GM19193 (cell line): Measurements from ENCODE around the gene SLC12A3.

Experiments
- POLR2A ChIP-seq: IDR thresholded peaks from 4 replicates; pipeline ENCODE4 v1.6.1; 2011; ENCODE audit not compliant: insufficient read depth, insufficient read length; ENCODE audit errors: extremely low read depth

SLC12A3 gene

DNA sequence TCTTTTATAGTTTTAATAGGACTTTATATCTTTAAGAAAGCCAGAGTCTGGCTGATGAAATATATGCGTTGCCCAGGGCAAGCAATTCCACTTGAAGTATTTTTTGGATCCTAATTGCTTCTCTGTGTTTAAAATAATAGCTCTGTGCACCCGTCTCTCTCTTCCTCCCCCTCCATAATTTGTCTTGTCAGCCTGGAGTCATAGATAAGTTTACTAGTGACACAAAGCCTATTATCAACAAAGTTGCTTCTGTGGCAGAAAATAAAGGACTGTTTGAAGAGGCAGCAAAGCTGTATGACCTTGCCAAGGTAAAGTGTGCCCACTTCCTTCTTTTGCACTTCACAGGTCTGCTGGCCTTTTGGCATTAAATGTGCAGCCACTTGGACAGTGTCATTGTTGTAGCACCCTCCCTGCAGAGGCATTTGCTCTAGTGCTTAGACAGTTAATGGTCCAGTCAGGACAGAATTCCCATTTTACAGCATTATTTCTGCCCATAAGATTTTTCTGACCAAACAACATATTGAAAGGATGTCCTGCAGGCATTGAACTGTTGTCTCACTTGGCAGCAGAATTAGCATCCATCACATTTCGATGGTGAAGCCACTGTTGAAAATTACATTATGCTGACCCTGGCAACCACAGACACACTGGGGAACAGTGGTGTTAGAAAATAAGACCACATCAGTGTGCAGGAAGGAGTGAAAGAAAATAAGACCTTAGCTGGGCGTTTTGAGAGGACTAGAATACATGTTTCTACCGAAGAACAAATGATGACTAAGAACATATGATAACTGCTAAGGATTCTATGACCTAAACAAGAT is 28.4 kb upstream of the SLC12A3 start:
- TF ChIP-seq POLR2A, result no peak

GRCh38 chr16:56838622-56839337 is 26.2 kb upstream of the SLC12A3 start:
- no peak for TF ChIP-seq POLR2A

- no peak for TF ChIP-seq POLR2A
These were observed 23.8 kb upstream of the SLC12A3 start for GRCh38 chr16:56841233-56841632.

DNA sequence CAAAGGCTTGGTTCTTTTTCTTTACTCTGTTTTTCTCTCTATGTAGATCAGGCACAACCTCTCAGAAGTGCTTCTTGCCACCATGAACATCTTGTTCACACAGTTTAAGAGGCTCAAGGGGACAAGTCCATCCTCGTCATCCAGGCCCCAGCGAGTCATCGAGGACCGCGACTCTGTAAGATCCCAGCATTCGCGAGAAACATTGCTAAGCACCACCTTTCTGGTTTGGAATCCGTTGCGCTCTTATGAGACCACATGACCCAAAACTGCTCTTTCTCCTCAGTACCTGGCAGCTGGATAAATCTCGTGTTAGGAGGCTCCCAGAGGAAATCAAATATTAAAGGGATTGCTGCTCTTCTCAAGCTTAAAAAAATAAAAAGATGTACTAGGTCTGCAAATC is 23.3 kb upstream of the SLC12A3 start:
- TF ChIP-seq POLR2A, result no peak

GRCh38 chr16:56842133-56842532 is 22.9 kb upstream of the SLC12A3 start:
- no peak for TF ChIP-seq POLR2A

DNA sequence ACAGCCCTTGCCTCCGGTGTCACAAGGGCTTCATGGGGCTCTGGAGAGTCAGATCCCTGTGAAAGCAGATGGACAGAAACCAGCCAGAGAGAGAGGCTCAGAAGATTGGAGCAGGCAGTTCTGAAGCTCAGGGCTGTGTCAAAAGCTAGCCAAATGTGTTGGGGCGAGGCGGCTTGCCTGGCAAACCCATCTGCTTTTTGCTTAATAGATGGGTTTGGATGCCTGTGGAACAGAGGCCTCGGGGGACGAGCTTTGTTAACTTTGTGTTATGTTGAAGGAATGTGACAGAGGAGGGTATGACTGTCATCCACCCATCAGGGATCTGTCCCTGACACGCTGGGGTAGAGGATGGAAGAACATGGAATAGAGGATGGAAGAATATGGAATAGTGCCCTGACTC is 21.0 kb upstream of the SLC12A3 start:
- TF ChIP-seq POLR2A, result no peak

GRCh38 chr16:56847173-56847910 is 17.7 kb upstream of the SLC12A3 start:
- TF ChIP-seq POLR2A, result no peak

- TF ChIP-seq POLR2A, result no peak
These were observed 16.7 kb upstream of the SLC12A3 start for GRCh38 chr16:56848029-56848936.

DNA sequence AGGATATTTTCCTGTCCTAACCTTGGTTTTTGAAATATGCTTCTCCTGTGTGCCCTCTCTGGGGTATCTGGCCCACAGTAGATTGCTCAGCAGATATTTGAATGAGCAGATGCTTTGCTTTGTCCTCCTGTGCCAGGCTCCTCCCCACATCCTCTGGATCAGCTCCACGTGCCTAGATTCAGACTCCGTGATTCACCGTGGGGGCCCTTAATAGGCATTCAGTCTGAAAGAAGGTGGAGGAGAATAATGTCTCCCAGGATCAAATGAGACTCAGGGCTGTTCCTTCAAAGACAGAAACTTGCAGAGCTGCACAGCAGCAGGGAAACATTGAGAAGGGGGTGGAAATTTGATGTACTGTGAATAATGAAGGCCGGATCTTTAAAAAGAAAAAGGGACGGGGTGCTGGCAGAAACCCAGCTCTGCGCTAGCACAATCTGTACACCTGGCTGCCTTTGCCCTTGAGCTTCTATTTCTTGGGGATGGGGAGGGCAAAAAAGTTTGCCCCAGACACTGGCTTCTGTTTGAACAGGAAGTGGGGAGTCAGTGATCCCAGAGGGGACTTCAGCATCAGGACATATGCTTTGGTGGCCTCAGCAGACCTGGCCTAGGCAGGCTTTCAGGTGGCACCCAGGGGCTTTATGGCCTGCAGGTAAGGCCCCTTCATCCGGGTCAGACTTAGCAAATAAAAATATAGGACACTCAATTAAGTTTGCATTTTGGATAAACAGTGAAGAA is 15.9 kb upstream of the SLC12A3 start:
- no peak for TF ChIP-seq POLR2A

DNA sequence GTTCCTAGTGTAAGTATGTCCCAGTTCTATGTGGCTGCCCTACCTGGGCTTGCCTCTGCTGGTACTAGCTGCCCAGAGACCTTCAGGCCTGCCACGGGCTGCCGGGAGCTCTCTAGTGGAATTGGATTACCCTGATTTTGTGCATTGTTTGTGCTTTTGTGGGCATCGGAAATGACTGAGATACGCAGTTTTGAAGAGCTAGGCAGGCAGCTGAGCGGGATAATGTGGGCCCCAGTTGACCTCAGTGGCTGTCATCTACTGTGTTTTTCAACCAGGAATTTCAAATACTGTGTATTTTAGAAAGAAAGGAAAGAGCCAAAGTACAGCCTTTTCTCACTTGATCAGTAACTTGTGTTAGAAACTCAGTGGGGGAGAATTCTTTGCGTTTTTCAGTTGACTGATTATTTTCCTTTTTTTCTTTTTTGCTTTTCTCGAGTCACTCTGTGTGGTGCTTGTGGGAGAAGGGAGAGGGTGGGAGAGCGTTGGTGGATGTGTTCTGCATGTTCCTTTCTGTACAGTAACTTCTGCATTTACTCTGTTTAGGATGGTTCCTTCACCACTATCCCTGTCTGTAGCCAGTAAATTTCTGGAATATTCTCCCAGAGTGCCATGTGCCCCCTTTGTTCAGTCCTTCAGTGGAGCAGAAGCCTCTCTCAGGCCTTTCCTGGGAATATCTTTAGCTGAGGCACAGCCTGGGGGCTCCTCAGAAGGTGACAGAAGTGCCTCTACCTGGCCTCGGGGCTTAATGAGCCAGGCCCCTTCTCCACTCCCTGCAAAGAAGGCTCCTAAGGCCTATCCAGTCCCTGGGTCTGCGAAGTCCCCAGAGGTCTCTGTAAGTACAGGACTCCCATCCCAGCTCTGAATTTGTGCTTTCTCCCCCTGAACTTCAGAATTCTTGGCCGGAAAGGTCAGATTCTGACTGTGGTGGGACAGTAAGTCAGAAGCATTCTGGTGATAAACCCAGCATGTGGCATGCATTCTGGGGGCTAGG is 15.0 kb upstream of the SLC12A3 start:
- TF ChIP-seq POLR2A, result no peak

- TF ChIP-seq POLR2A, result no peak
These were observed 13.2 kb upstream of the SLC12A3 start for GRCh38 chr16:56851671-56852400.

- no peak for TF ChIP-seq POLR2A
These were observed 12.6 kb upstream of the SLC12A3 start for GRCh38 chr16:56852401-56852730.
